ENCODE results near the gene LYST.

The LYST gene

DNA sequence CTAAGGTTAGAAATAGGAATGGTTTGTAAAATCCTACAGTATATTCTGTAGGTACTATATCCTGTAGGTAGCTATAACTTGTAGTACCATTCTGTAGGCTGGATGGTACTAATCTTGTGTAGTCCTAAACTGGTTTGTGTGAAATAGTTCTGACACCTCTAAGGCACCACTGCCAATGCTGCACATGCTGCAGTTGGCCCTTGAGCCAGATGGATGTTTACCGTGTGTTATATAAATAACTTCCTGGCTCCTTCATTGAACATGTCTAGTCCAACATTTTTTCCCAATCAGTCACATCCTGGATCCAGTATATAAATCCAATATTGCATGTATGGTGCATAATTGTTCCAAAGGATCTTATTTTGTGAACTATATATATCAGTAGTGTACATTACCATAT is 127.6 kb downstream of the LYST start:
- Histone ChIP-seq H3K79me2 (no peaks in the 10 kb centered on the region), H3K4me3 (ENCODE audit: low read depth, low read length) (no peak overlapping the region), H2AFZ (no peak overlapping the region), H3K9me3 (ENCODE audit: control insufficient read depth, low read length) (no peaks in the 10 kb centered on the region), H3K36me3 (ENCODE audit: control insufficient read depth, insufficient read depth, low read length) (no peaks in the 10 kb centered on the region), H3K4me2 (ENCODE audit: low read length) (no peak overlapping the region), H3K27me3 (ENCODE audit: control insufficient read depth, insufficient read depth, low read length) (no peaks in the 10 kb centered on the region), H3K9ac (no peak overlapping the region), H3K27ac (no peak overlapping the region), H3K4me1 (no peaks in the 10 kb centered on the region)
- TF ChIP-seq, protein P1, sequence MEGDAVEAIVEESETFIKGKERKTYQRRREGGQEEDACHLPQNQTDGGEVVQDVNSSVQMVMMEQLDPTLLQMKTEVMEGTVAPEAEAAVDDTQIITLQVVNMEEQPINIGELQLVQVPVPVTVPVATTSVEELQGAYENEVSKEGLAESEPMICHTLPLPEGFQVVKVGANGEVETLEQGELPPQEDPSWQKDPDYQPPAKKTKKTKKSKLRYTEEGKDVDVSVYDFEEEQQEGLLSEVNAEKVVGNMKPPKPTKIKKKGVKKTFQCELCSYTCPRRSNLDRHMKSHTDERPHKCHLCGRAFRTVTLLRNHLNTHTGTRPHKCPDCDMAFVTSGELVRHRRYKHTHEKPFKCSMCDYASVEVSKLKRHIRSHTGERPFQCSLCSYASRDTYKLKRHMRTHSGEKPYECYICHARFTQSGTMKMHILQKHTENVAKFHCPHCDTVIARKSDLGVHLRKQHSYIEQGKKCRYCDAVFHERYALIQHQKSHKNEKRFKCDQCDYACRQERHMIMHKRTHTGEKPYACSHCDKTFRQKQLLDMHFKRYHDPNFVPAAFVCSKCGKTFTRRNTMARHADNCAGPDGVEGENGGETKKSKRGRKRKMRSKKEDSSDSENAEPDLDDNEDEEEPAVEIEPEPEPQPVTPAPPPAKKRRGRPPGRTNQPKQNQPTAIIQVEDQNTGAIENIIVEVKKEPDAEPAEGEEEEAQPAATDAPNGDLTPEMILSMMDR (IDR thresholded peaks at IDR 0.05) = no peak

DNA sequence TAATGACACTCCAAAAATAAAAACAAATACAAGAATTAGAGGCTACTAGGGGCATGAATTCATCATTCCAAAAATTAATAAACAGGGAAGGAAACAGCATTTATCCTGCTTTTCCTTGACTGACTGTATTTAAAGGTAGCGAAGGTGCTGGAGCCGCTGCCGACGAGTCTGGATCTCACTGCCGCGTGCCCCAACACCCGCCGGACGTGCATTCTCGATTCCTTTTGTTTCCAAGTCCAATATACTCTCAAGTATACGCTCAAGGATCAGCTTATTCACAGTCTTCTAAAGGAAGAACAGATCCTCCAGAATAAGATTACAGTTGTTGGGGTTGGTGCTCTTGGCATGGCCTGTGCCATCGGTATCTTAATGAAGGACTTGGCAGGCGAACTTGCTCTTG is 129.0 kb downstream of the LYST start:
- TF ChIP-seq, protein P1 (IDR thresholded peaks at IDR 0.05) = no peak
- H3K79me2 ChIP-seq = no peaks in the 10 kb centered on the region
- H3K27ac ChIP-seq = no peak overlapping the region
- H3K9me3 ChIP-seq (ENCODE audit: control insufficient read depth, low read length) = no peaks in the 10 kb centered on the region
- H3K4me3 ChIP-seq (ENCODE audit: low read depth, low read length) = no peak overlapping the region
- no peaks in the 10 kb centered on the region for H3K27me3 ChIP-seq (ENCODE audit: control insufficient read depth, insufficient read depth, low read length)
- H2AFZ ChIP-seq = no peak overlapping the region
- no peak overlapping the region for H3K4me2 ChIP-seq (ENCODE audit: low read length)
- H3K36me3 ChIP-seq (ENCODE audit: control insufficient read depth, insufficient read depth, low read length) = no peaks in the 10 kb centered on the region
- no peaks in the 10 kb centered on the region for H3K4me1 ChIP-seq
- no peak overlapping the region for H3K9ac ChIP-seq

DNA sequence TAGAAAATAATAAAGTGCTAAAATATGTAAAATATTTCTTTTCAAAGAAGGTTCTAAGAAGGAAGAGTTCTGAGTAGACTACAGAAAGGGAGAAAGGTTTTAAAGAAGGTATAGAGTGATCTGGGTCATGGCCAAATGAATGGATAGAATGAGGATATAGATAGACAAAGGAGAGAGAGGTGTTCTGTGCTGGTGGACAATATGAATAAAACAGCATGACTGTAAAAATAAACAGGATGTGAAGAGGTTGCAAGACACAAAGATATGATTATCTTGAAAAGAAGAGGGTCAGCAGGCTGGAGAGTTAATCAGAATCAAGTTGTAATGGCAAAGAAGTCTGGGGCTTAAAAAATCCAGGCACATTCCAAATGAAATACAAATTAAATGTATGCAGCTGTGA is 130.4 kb downstream of the LYST start:
- H2AFZ ChIP-seq = no peak overlapping the region
- H3K27ac ChIP-seq = no peak overlapping the region
- no peaks in the 10 kb centered on the region for H3K9me3 ChIP-seq (ENCODE audit: control insufficient read depth, low read length)
- TF ChIP-seq, protein P1 (IDR thresholded peaks at IDR 0.05) = no peak
- H3K4me3 ChIP-seq (ENCODE audit: low read depth, low read length) = no peak overlapping the region
- no peaks in the 10 kb centered on the region for H3K36me3 ChIP-seq (ENCODE audit: control insufficient read depth, insufficient read depth, low read length)
- no peak overlapping the region for H3K9ac ChIP-seq
- H3K4me1 ChIP-seq = no peaks in the 10 kb centered on the region
- no peak overlapping the region for H3K4me2 ChIP-seq (ENCODE audit: low read length)
- H3K79me2 ChIP-seq = no peaks in the 10 kb centered on the region
- no peaks in the 10 kb centered on the region for H3K27me3 ChIP-seq (ENCODE audit: control insufficient read depth, insufficient read depth, low read length)

DNA sequence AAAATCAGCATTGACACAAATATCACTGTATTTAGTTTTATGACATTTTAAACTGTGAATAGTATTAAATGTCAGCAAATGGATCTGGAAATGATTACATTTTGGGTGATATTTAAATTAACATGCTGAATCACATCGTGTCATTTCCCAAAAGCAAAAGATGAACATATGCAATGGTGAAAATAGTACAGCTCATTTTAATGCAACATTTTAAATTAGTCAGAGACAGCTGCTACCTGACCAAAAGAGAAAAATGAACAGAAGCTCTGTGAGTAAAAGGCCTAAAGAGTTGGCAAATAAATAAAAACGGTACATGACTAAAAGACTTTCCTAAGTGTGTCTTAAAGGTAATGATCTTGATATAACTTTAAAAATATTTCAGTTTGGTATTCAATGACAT is 131.1 kb downstream of the LYST start:
- no peak overlapping the region for H3K27ac ChIP-seq
- no peaks in the 10 kb centered on the region for H3K36me3 ChIP-seq (ENCODE audit: control insufficient read depth, insufficient read depth, low read length)
- TF ChIP-seq, protein P1 (IDR thresholded peaks at IDR 0.05) = no peak
- no peak overlapping the region for H3K9ac ChIP-seq
- H3K79me2 ChIP-seq = no peaks in the 10 kb centered on the region
- no peak overlapping the region for H3K4me2 ChIP-seq (ENCODE audit: low read length)
- no peaks in the 10 kb centered on the region for H3K9me3 ChIP-seq (ENCODE audit: control insufficient read depth, low read length)
- no peaks in the 10 kb centered on the region for H3K27me3 ChIP-seq (ENCODE audit: control insufficient read depth, insufficient read depth, low read length)
- no peak overlapping the region for H2AFZ ChIP-seq
- H3K4me3 ChIP-seq (ENCODE audit: low read depth, low read length) = no peak overlapping the region
- no peaks in the 10 kb centered on the region for H3K4me1 ChIP-seq

DNA sequence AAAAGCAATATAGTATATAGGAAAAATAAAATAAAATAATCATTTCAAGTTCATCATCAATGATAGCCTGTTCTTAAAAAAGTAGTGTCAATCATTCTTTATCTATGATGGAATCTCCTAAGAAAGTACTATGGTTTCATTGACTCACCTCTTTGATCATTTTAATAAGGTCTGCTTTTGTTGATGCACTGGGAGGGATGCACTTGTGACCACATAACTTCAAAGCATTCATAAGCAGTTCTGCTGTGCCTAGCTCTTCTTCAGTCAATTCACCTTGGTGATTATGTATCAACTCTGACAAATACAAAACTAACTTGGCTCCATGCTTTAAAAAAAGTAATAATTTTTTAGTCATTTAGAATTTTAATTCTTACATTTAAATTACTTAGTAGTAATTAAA is 132.4 kb downstream of the LYST start:
- Histone ChIP-seq H3K9ac (no peak overlapping the region), H3K9me3 (ENCODE audit: control insufficient read depth, low read length) (no peaks in the 10 kb centered on the region), H2AFZ (no peak overlapping the region), H3K4me2 (ENCODE audit: low read length) (no peak overlapping the region), H3K79me2 (no peaks in the 10 kb centered on the region), H3K4me1 (no peaks in the 10 kb centered on the region), H3K4me3 (ENCODE audit: low read depth, low read length) (no peak overlapping the region), H3K27me3 (ENCODE audit: control insufficient read depth, insufficient read depth, low read length) (no peaks in the 10 kb centered on the region), H3K27ac (no peak overlapping the region), H3K36me3 (ENCODE audit: control insufficient read depth, insufficient read depth, low read length) (no peaks in the 10 kb centered on the region)
- TF ChIP-seq, protein P1 (IDR thresholded peaks at IDR 0.05) = no peak

All from parathyroid adenoma (tissue), 2 donors.